Effector memory CD8-positive, alpha-beta T cell (primary cell): ENCODE data around the gene MYLIP.

ENCODE experiments used
- ATAC-seq: fragments of 150-1000 bp; cut with Tn5 transposase; replicated peaks from 2 replicates; pipeline ENCODE4 v1.10.0; 2021; ENCODE audit warnings: mild to moderate bottlenecking, moderate library complexity
- DNase-seq, 3 experiments: peaks; one replicate each; pipeline ENCODE4 v3.0.0; 2021
- H3K27ac Mint-ChIP-seq, 2 donors: one replicate each; pipeline ENCODE4 v1.8.0; 2022; ENCODE audit warnings: mild to moderate bottlenecking in 2 of 2, mixed read lengths in 2 of 2, moderate library complexity in 2 of 2
- H3K27me3 Mint-ChIP-seq, 2 donors: one replicate each; pipeline ENCODE4 v1.8.0; 2022; ENCODE audit warnings: mixed read lengths in 2 of 2
- H3K36me3 Mint-ChIP-seq: one replicate; pipeline ENCODE4 v1.8.0; 2022; ENCODE audit warnings: mild to moderate bottlenecking, moderate library complexity, mixed read lengths; ENCODE audit not compliant: insufficient read depth
- H3K4me1 Mint-ChIP-seq, 2 donors: one replicate each; pipeline ENCODE4 v1.8.0; 2022; ENCODE audit warnings: low read depth in 2 of 2, mixed read lengths in 2 of 2
- H3K4me3 Mint-ChIP-seq, 2 donors: one replicate each; pipeline ENCODE4 v1.8.0; 2022; ENCODE audit warnings: mild to moderate bottlenecking in 2 of 2, mixed read lengths in 2 of 2, moderate library complexity in 2 of 2
- H3K9me3 Mint-ChIP-seq, 2 donors: one replicate each; pipeline ENCODE4 v1.8.0; 2022; ENCODE audit warnings: mixed read lengths in 2 of 2

Gene MYLIP

GRCh38 chr6:16196260-16196983 is 67.5 kb downstream of the MYLIP start:
- no peak for DNase-seq
- Mint-ChIP-seq H3K27ac (no peak overlapping the region), H3K36me3 (no peaks in the 10 kb centered on the region), H3K4me1 (no peaks in the 10 kb centered on the region), H3K27me3 (peaks cover 51 to 52% of the 10 kb centered on the region in 2 donors), H3K9me3 (no peaks in the 10 kb centered on the region), H3K4me3 (no peak overlapping the region)
- no peak for ATAC-seq

DNA sequence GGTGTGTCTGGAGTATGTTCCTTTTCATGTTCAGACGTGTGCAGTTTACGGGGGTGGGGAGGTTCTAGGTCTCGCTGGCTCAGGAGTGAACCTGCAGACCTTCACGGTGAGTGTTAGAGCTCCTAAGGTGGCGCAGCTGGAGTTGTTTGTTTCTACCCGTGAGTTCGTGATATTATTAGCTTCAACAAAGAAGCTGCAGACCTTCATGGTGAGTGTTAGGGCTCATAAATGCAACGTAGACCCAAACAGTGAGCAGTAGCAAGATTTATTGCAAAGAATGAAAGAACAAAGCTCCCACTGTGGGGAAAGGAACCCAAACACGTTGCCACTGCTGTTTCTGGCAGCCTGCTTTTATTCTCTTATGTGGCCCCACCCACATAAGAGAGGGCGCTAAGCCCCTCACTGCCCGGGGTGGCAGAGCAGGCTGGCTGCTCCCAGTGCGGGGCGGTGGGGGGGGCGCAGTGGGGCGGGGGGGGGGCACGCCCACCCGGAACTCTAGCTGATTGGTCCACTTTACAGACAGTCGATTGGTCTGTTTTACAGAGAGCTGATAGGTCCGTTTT is 68.2 kb downstream of the MYLIP start:
- no peak overlapping the region for H3K27ac Mint-ChIP-seq
- H3K9me3 Mint-ChIP-seq, result no peaks in the 10 kb centered on the region
- no peak for ATAC-seq
- no peaks in the 10 kb centered on the region for H3K36me3 Mint-ChIP-seq
- no peak overlapping the region for H3K4me3 Mint-ChIP-seq
- no peaks in the 10 kb centered on the region for H3K4me1 Mint-ChIP-seq
- peaks cover 51 to 52% of the 10 kb centered on the region in 2 donors for H3K27me3 Mint-ChIP-seq
- no peak for DNase-seq
